HG03521 (cell line): ENCODE results near the gene AGAP2.
"Not testable (repeated sequence)": the region's sequence is repeated elsewhere in the genome, so short reads cannot be mapped to it uniquely, and the experiment has no call there.

Experiments used
- ATAC-seq: cut with Tn5 transposase; IDR thresholded peaks from one replicate; pipeline ENCODE4 v1.9.1; 2021; ENCODE audit warnings: mild to moderate bottlenecking, moderate library complexity; ENCODE audit not compliant: unreplicated experiment

The AGAP2 gene

GRCh38 chr12:57724003-57724935, 14.3 kb downstream of the AGAP2 start:
- no peak for ATAC-seq

- no peak for ATAC-seq
Observed at GRCh38 chr12:57723630-57723962, 14.9 kb downstream of the AGAP2 start.

- no peak for ATAC-seq
Observed at GRCh38 chr12:57722716-57723629, 15.6 kb downstream of the AGAP2 start.

- ATAC-seq, result not testable (repeated sequence)
Observed at GRCh38 chr12:57721846-57722608, 16.5 kb downstream of the AGAP2 start.

- ATAC-seq, result no peak
Observed at GRCh38 chr12:57720606-57721595, 17.6 kb downstream of the AGAP2 start.

GRCh38 chr12:57719777-57720605, 18.6 kb downstream of the AGAP2 start:
- no peak for ATAC-seq

- ATAC-seq, result no peak
Observed at GRCh38 chr12:57718641-57719528, 19.7 kb downstream of the AGAP2 start.

- ATAC-seq, result no peak
Observed at GRCh38 chr12:57717846-57718640, 20.5 kb downstream of the AGAP2 start.

- ATAC-seq, result no peak
Observed at GRCh38 chr12:57717131-57717530, 21.4 kb downstream of the AGAP2 start.

GRCh38 chr12:57716305-57716704, 22.2 kb downstream of the AGAP2 start:
- no peak for ATAC-seq

GRCh38 chr12:57715786-57716185, 22.8 kb downstream of the AGAP2 start:
- no peak for ATAC-seq

- not testable (repeated sequence) for ATAC-seq
Observed at GRCh38 chr12:57715036-57715748, 23.4 kb downstream of the AGAP2 start.

- no peak for ATAC-seq
Observed at GRCh38 chr12:57713209-57713608, 25.3 kb downstream of the AGAP2 start.

- ATAC-seq, result no peak
Observed at GRCh38 chr12:57712701-57713100, 25.8 kb downstream of the AGAP2 start.

- no peak for ATAC-seq
Observed at GRCh38 chr12:57708296-57708695, 30.2 kb downstream of the AGAP2 start.

- ATAC-seq, result no peak
Observed at GRCh38 chr12:57707250-57707649, 31.3 kb downstream of the AGAP2 start.
